AG04449 (cell line): Measurements from ENCODE around the gene OLFM4.

Experiments
- CTCF ChIA-PET: fragments of 350-600 bp; formaldehyde crosslinking; extraction: SDS; loops from one replicate; lab custom pipeline; 2021; ENCODE audit warnings: antibody characterized with exemption; lab: Yijun Ruan, JAX
- POLR2A ChIA-PET: fragments of 400-600, 350-600 bp; formaldehyde crosslinking; extraction: SDS; loops from one replicate; lab custom pipeline; 2020; ENCODE audit warnings: antibody characterized with exemption, inconsistent platforms; lab: Yijun Ruan, JAX
- DNase-seq: peaks from one replicate; pipeline ENCODE4 v3.0.0-alpha.2; 2010; ENCODE audit warnings: low read depth, low spot score
- H3K4me3 ChIP-seq: 2 replicates; pipeline ENCODE4 v1.5.1; 2011; ENCODE audit warnings: low read depth, mild to moderate bottlenecking, control low read depth, low read length
- TF ChIP-seq, protein P1 (sequence below): IDR thresholded peaks from one replicate; pipeline ENCODE4 v1.5.1; 2011; ENCODE audit warnings: mild to moderate bottlenecking, moderate library complexity, low read length, control low read depth, inconsistent platforms; ENCODE audit not compliant: insufficient read depth; ENCODE audit errors: missing control alignments

The OLFM4 gene

GRCh38 chr13:53018690-53019647, 9.6 kb upstream of the OLFM4 start:
- ChIA-PET POLR2A (no interaction called here), CTCF (interaction anchor here (1.7 kb wide), 1 partner anchor 51 kb away, joined by 4 read pairs; no protein-coding TSS in a partner anchor)
- H3K4me3 ChIP-seq: no peak overlapping the region
- no peak for DNase-seq
- TF ChIP-seq, protein P1, sequence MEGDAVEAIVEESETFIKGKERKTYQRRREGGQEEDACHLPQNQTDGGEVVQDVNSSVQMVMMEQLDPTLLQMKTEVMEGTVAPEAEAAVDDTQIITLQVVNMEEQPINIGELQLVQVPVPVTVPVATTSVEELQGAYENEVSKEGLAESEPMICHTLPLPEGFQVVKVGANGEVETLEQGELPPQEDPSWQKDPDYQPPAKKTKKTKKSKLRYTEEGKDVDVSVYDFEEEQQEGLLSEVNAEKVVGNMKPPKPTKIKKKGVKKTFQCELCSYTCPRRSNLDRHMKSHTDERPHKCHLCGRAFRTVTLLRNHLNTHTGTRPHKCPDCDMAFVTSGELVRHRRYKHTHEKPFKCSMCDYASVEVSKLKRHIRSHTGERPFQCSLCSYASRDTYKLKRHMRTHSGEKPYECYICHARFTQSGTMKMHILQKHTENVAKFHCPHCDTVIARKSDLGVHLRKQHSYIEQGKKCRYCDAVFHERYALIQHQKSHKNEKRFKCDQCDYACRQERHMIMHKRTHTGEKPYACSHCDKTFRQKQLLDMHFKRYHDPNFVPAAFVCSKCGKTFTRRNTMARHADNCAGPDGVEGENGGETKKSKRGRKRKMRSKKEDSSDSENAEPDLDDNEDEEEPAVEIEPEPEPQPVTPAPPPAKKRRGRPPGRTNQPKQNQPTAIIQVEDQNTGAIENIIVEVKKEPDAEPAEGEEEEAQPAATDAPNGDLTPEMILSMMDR: no peak

GRCh38 chr13:53020764-53021335, 7.8 kb upstream of the OLFM4 start:
- H3K4me3 ChIP-seq: no peak overlapping the region
- ChIA-PET POLR2A (no interaction called here), CTCF (interaction anchor here (1.7 kb wide), 1 partner anchor 52 kb away, joined by 4 read pairs; no protein-coding TSS in a partner anchor)
- TF ChIP-seq, protein P1: no peak
- no peak for DNase-seq

DNA sequence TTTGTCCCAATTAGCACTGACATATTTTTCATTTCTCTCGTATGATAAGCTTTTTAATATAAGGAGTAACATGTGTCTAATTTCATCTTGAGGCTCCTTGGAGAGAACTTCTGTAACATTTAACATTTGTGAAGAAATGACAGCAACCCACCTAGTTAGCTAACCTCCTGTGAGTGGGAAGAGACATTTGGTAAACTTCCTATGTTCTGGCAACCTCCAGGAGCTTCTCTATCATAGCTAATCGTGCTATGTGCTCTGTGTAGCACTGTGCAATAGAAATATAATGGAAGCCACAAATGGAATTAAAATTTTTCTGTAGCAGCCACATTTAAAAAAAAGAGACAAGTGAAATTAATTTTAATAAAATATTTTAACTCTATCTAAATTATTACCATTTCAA, 5.4 kb upstream of the OLFM4 start:
- ChIA-PET POLR2A (no interaction called here), CTCF (interaction anchor here (1.5 kb wide), 1 partner anchor 55 kb away, joined by 4 read pairs; no protein-coding TSS in a partner anchor)
- TF ChIP-seq, protein P1: no peak
- H3K4me3 ChIP-seq: no peak overlapping the region
- no peak for DNase-seq

DNA sequence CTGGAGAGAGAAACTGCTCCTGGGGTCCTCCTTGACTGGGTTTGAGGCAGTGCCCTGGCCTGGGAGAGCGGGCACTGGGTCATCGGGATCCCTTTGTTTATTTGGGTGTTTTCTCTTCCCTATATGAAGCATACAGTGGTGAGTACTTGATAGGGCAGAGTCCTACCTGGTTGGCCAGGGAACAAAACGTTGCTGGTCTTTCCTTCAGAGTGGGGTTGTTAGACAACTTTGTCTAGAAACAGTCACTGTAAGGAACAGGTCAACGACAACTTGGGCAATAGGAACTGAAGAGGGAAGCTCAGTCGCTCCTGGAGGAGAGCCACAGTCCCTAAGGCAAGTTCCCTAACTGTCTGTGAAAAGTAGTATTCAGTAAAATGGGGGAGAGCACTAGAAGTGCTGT, 550 bp upstream of the OLFM4 start:
- CTCF ChIA-PET: no interaction called here
- POLR2A ChIA-PET: no interaction called here
- DNase-seq: no peak
- TF ChIP-seq, protein P1: no peak
- no peak overlapping the region for H3K4me3 ChIP-seq

DNA sequence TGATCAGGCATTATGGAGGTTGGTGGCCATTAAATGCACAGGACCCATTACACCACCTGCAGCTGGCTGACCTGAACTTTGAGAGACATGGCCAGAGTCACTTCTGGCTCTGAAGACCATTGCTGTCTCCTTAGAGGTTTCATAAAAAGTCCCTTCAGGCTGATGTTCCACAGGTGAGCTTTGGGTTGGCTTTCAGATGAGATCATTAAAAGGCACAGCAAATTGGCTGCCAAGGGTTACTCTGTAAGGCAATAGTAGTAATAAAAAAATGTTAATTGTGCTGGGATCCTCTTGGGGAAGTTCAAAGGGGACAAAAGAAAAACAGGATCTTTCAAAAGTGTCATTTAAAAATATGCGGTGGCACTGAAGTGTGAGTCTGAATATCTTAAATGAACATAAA, 4.2 kb downstream of the OLFM4 start:
- no peak for DNase-seq
- TF ChIP-seq, protein P1: no peak
- CTCF ChIA-PET: no interaction called here
- H3K4me3 ChIP-seq: no peak overlapping the region
- POLR2A ChIA-PET: no interaction called here

GRCh38 chr13:53038993-53039392, 10.4 kb downstream of the OLFM4 start:
- H3K4me3 ChIP-seq: no peak overlapping the region
- ChIA-PET CTCF (no interaction called here), POLR2A (no interaction called here)
- TF ChIP-seq, protein P1: no peak
- no peak for DNase-seq
